HS-5 (cell line): ENCODE data around the gene MAPKAPK2.

Experiments
- DNase-seq: peaks from one replicate; pipeline ENCODE4 v3.0.0-alpha.2; 2012; ENCODE audit warnings: low read depth

Gene MAPKAPK2

DNA sequence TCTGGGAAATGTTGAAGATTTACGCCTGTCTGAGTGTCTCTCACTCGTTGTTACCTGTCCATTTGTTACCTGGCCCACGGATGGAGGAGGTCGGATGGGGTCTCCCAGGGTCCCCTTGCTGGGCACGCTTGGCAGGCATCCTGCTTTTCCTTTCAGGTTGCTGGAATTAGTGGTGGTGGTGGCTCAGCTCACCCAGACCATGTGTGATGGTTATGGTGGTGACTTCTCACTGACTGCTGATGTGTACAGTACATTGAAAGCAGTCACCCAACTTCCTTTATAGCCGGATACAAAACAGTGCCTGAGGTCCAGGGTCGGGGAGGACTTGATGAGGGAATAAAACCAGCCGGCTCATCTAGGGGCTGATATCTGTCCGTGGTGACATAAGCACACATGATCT lies 19.5 kb downstream of the MAPKAPK2 start:
- no peak for DNase-seq

DNA sequence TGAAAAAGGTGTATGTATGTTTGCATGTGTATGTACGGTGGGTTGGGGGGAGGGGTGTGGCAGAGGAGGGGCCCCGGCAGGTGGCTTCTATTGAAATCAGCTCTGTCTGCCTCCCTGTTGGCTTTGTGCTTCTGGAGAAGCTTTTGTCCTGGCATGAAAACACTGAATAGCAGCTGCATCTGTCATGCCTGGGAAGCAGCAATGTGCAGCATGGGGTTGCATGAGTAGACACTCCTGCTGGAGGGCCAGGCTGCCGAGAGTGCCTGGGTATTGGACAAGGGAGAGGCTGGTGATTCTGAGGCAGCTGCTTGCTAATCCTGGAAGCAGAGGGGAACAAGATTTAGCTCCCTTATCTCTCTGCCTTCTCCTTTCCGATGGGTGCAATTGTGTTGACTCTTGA lies 20.5 kb downstream of the MAPKAPK2 start:
- DNase-seq = no peak

DNA sequence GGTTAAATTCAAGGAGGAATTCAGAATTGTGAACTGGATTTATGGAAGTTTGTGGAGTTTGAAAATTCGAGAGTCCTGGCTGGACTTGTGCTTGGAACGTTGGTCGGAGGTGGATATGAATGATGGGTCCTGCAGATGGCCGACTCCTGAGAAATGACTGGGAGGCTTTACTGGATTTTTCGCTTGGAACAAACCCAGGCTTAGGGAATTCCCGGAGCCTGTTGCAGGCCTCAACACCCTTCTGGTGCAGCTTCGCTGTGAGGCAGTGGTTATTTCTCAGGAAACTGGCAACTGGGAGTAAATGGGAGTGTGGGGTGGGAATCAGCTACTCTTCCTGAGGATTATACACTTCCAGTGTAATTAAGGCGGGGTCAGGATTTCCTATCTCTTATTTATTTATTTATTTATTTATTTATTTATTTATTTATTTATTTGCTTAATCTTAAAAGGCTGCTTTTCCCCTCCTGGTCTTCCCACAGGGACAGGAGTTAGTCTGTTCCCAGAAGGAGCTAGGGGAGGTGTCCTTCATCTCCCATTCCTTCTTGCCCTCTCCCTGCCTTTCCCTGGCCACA lies 21.1 kb downstream of the MAPKAPK2 start:
- no peak for DNase-seq

DNA sequence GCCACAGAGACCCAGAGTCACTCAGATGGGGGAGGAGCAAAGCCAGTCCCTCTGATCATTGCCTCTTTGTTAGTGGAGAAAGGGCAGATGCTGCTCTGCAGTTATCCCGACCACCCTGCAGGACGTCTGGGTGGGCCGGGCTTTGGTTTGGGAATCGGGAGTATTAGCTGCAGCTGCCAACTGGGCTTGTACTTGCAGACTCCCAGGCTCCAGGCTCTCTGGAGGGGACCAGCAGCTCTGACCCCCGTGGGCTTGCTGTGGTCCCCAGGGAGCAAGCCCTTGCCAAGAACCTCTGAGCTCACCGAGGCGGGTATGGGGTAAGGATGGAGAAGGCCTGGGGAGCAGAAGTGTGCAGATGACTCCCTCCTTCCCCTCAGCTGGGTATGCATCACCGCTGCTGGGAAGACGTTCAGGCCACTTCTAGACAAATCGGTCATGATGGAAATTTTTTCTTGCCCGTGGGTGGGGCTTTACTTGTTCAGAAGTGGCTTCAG lies 21.6 kb downstream of the MAPKAPK2 start:
- no peak for DNase-seq

DNA sequence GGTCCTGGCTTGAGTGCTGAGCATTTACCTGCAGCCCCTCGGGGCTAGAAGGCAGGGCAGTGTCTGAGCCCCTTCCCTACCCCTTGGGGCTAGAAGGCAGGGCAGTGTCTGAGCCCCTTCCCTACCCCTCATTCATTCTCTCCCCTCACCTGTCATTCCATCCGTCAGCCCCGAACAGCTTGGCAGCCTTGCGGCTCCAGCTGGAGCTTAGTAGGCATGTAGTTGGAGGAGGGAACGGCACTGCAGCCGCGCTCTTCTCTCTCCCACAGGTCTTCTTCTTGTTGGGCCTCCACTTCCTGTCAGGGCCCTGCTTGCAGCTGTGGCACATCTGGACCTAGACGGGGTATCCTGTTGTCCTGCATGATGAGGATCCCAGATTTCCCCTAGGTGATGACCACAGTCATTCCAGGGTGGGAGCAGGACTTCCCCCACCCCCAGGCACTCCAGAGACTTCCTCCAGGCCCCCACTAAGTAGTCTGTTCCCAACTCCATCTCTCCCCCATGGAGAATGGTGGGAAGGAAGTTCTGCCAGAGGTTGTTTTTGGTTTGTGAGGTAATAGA lies 22.2 kb downstream of the MAPKAPK2 start:
- no peak for DNase-seq

DNA sequence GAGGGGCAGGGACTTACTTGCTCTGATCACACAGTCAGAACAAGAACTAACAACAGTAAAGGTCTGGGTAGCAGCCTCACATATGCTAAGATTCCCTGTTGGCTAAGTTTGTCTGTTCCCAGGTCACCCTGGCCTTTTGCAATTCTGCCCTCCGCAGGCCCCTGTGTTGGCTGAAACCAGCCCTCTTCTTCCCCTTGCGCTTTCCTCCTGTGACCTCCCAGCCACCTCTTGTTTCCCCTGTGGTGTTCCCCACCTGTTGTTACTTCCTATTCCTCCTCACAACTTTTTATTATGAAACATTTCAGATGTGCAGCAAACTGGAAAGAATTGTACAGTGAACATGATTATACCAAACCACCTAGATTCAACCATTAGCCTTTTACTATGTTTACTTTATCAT lies 23.4 kb downstream of the MAPKAPK2 start:
- DNase-seq = no peak

DNA sequence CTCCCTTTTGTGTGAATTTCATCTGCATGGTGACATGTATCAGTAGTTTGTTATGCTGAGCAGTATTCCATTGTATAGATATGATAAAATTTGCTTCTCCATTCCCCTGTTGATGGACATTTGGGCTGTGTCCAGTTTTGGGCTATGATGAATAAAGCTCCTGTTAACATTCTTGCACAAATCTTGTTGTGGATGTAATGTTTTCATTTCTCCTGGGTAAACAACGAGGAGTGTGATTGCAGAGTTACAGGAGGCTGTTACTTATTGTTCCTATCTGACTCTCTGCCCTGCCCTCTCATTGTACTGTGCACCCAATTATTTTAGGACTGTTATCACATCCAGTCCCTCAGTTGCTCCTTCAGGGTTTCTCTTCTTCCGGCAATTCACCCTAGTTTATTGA lies 24.2 kb downstream of the MAPKAPK2 start:
- no peak for DNase-seq

DNA sequence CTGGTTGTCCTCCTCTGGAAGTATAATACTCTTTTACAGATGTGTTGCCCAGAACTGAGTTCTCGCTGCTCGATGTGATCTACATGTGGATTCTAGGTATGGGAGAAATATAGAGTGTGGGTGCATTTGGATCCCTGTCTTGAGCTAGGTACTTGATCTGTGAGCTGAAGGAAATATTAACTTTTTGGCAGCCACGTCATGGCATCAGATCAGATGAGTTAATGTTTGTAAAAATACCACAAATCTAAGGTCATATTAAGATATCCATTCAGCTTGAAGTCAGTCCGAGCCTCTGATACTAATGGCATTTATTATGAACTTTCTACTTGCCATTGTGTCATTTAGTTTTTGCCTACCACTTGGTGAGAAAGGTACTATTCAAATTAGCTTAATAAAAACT lies 24.6 kb downstream of the MAPKAPK2 start:
- no peak for DNase-seq

DNA sequence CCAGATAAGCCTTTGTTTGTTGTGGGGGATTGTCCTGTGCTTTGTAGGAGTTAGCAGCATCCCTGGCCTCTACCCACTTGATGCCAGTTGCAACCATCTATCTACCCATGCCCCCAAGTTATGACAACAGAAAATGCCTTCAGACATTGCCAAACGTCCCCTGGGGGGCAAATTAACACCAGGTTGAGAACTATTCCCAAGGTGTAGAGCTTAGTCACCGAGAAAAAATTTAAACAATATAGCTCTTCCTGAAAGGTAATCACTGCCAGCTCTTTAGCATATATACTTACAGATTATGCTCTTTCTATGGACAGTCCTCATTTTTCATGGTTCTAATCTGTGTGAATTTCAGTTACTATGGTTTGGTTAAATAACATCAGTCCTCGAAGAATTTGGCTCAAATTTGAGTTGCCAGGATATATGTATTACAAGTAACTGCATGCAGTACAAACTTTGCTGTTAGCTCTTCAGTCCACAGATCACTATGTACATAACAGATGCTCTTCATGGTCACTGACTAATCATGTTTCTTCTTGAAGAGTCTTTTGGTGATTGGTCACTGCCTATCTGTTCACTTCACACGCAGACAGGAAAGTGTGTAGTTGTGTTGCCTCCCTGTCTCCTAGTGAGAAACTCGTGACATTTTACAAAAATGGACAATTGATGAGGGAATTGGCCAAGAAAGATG lies 25.2 kb downstream of the MAPKAPK2 start:
- no peak for DNase-seq

DNA sequence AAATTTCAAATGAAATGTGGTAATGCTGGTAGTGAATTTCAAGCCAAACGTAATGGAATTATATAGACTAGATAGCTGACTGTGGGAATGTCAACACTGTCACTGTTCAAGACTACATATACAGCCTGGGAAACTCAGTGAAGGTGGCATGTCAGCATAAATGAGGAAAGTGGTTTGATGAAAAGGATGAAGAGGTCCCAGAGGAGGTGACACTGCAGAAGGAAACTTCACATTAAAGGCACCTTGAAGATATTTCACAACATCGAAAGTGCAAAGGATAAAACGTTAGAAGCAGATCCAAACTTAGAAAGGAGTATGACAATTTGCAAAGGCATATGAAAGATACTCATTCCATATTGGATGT lies 25.7 kb downstream of the MAPKAPK2 start:
- no peak for DNase-seq

DNA sequence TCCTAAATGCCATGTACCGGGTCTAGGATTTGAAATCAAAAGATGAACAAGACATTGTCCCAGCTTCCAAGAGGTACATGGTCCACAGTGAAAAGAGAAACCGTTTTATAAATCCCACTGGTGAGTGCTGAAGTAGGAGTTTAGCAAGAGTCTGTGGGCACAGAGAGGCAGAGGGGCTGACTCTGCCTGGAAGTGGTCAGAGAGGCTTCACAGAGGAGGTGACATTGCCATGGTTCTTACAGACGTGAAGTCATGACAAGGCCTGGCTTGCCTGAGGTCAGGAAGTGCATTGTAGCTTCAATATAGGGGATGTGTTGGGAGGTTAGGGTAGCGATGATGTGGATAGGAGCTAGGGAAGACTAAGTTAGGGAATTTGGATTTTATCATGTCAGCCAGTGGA lies 28.4 kb downstream of the MAPKAPK2 start:
- no peak for DNase-seq

DNA sequence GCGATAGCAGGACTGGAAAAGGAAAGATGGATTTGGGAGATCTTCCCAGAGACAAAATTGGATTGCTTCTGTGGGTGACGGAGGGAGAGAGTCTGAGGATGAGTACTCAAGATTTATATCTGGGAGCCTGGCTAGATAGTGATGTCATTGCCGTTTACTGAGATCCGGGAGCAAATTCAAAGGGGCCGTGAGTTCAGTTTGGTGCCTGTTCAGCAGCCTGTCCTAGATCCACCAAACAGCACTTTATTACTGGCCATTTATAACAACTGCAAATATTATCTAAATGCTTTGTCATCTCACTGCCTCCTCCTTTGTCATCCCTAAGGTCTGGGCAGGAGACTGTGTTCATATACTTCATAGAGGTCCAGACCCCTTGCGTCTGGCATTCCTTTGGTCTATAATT lies 29.2 kb downstream of the MAPKAPK2 start:
- DNase-seq = no peak

DNA sequence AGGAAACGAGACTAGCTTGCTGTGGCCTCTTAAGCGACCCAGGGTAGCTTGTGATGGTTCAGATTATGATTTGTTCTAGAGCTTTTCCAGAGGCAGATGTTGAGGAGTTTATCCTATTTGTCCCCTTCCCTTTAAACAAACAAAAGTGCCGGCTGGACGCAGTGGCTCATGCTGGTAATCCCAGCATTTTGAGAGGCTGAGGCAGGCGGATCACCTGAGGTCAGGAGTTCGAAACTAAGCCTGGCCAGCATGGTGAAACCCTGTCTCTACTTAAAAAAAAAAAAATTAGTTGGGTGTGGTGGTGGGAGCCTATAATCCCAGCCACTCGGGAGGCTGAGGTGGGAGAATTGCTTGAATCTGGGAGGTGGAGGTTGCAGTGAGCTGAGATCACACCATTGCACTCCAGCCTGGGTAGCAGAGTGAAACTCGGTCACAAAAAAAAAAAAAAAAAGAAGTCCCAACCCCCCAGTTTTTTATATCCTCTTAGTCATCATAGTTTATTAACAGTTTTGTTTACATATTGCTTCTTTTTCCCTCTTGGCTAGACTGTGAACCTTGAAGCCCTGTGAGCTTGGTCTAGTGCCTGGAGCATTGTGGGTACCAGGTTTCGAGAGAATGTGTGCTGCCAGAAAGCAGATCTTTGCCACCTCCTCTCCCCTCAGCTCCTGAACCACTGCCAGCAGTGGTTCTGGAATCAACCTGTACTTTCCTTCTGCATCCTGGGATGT lies 29.8 kb downstream of the MAPKAPK2 start:
- DNase-seq = no peak

DNA sequence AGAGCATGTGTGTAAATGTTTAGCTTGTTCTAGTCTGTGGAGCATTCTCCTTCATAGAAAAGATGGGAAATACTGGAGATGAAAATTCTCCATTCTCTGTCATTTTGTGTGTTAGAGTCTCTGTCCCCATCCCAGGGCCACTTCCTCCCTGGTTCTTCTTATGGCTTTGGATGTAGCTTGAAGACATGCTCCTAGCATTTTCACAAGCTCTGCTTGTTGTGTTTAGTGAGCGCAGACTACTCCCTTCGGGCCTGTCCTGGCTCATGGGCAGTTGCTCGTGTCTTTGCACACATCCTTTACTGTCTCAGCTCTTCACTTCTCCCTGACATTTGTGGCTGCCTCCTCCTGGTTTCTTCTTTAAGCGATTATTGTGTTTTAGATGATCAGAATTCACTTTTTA lies 30.4 kb downstream of the MAPKAPK2 start:
- no peak for DNase-seq

DNA sequence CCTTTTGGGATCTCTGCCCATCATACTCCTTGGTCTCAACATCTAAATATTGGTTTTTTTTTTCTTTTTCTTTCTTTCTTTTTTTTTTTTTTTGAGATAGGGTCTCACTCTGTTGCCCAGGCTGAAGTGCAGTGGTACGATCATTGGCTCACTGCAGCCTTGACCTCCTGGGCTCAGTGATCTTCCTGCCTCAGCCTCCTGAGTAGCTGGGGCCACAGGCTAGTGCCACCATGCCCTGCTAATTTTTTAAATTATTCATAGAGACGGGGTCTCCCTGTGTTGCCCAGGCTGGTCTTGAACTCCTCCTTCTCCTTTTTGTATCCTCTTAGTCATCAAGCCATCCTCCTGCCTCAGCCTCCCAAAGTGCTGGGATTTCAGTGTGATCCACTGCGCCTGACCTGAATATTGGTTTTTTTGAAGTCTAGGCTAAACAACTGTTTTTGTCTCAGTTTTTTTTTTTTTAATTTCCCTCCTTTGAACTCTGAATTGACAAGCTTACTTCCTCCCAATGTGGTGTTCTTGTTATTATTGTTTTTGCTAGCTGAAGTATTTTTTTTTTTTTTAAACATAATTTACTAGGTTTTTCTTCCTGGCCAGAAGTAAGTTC lies 30.9 kb downstream of the MAPKAPK2 start:
- no peak for DNase-seq

DNA sequence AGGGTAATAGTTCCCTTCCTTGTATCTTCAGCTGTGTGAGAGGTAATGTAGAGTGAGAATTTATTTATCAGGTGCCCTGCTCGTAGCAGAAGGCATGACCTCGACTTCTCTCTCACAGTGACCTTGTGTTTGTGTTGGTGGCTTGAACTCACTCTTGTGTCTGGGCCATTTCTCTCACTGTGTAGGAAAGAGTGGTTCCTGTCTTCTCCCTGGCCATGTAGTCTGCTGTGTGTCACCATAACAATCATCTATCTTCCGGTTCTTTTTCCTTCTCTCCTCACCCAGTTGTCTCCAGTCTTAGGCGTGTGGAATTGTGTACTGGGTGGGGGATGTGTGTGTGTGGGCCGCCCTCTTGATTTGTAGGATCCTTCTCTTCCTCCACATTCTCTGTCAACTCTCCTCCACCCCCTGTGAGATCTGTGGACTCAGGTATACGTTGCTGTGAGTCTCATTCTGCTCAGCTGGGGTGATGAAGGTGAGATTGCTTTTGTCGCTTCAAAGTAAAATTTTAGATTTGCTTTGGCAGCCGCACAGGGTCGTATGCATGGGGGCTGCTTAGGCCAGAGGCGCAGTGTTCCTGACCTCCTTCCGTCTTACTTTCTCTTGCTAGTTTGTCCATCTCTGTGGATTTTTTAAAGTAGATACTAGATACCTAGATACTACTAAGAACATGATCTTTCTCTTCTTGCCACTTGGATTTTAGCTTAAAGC lies 31.6 kb downstream of the MAPKAPK2 start:
- no peak for DNase-seq

DNA sequence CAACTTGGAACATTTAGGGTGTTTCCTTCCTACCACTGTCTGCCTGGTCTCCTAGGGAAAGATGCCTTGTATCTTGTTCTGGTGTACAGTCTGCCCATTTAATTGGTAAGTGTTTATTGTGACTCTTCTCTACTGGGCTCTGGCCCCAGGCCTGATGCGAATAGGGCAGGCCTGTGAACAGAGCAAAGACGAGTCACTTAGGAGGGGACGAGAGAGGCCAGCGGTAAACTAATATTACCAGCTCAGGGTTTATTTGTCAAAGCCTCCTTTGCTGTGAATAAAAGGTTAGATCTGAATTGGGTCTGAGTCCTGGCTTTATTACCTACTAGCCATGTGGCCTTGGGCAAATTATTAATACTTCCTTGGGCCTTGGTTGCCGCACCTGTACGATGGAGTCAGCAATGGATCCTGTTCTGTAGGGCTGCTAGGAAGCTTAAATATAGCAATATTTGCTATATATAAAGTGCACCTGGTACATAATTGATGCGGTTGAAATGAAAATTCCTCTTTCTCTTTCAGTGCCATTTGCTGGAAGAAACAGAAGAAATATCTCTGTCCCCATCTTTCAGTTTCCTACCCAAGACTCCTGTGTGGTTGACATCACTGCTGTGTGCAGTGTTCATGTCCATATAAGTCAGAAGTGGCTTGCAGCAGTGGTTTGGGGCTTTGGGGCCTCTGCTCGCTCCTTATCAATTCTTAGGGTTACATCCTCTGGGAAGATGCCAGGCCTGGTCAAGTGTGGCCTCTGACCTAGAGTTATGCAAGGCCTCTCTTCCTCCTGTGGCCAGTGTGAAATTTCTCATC lies 32.4 kb downstream of the MAPKAPK2 start:
- no peak for DNase-seq

DNA sequence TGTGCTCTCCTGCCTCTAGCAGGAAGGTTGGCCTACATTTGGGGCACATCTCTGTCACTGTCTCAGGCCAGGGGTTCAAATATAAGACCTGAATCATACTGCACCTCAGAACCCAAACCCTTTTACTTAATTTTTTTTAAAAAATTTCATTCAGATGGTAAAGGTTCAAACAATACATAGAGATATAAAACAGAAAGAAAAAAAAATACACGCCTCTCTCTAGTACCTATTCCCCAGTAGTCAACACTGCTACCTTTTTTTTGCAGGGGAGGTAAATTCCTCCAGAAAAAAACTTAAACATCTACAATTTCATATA lies 32.9 kb downstream of the MAPKAPK2 start:
- DNase-seq = no peak

DNA sequence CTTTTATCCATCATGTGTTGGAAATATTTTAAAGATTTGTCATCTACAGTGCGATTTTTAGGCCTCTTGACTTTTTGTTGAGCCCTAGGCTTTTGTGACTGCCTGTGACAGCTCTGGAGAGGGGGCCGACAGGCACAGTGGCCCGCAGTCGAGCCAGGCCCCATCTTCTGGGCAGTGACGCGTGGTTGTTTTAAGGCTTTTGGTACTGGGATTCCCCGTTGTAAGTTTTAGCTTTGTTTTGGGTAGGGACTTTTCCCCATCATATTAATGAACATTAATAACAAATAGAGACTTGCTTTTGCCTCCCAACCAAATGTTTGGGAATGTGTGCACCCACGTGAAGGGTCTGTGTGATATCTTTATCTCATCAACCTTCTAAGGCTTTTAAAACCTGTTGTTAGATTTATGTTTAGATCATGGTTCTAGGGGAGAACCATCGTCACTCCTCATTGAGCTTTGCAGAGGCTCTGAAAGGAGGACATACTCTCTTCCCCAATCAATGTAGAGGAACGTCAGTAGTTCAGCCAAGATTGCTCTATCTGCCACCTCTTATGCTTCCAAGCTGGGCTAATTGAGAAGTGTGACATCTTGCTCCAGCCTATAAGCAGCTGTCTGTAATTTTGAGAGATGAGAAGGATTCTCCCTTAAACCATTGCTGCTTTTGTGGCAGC lies 34.6 kb downstream of the MAPKAPK2 start:
- DNase-seq = no peak

DNA sequence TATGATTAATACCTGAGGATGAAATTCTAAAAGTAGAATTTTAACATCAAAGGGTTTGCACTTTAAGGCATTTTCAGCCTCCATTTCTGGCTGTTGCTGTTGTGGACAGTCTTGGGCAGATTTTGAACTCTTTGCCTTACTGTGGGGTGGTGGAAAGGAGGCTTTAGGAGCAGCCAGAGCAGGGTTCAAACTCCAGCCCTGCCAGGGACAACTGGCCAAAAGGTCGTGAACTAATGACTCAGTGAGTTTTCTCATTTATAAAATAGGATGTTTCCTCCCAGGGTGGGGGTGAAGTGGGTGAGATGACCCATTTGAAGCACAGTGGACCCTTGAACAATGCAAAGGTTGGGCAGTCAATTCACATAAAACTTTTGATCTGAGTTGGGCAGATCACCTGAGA lies 36.7 kb downstream of the MAPKAPK2 start:
- DNase-seq = no peak
